HG03280 (cell line): Measurements from ENCODE around the gene ESPN.
"Not testable (repeated sequence)": the region's sequence is repeated elsewhere in the genome, so short reads cannot be mapped to it uniquely, and the experiment has no call there.

Experiments used
- ATAC-seq: cut with Tn5 transposase; IDR thresholded peaks from one replicate; pipeline ENCODE4 v1.9.1; 2021; ENCODE audit warnings: mild to moderate bottlenecking, moderate library complexity; ENCODE audit not compliant: unreplicated experiment

Gene ESPN, protein sequence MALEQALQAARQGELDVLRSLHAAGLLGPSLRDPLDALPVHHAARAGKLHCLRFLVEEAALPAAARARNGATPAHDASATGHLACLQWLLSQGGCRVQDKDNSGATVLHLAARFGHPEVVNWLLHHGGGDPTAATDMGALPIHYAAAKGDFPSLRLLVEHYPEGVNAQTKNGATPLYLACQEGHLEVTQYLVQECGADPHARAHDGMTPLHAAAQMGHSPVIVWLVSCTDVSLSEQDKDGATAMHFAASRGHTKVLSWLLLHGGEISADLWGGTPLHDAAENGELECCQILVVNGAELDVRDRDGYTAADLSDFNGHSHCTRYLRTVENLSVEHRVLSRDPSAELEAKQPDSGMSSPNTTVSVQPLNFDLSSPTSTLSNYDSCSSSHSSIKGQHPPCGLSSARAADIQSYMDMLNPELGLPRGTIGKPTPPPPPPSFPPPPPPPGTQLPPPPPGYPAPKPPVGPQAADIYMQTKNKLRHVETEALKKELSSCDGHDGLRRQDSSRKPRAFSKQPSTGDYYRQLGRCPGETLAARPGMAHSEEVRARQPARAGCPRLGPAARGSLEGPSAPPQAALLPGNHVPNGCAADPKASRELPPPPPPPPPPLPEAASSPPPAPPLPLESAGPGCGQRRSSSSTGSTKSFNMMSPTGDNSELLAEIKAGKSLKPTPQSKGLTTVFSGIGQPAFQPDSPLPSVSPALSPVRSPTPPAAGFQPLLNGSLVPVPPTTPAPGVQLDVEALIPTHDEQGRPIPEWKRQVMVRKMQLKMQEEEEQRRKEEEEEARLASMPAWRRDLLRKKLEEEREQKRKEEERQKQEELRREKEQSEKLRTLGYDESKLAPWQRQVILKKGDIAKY

DNA sequence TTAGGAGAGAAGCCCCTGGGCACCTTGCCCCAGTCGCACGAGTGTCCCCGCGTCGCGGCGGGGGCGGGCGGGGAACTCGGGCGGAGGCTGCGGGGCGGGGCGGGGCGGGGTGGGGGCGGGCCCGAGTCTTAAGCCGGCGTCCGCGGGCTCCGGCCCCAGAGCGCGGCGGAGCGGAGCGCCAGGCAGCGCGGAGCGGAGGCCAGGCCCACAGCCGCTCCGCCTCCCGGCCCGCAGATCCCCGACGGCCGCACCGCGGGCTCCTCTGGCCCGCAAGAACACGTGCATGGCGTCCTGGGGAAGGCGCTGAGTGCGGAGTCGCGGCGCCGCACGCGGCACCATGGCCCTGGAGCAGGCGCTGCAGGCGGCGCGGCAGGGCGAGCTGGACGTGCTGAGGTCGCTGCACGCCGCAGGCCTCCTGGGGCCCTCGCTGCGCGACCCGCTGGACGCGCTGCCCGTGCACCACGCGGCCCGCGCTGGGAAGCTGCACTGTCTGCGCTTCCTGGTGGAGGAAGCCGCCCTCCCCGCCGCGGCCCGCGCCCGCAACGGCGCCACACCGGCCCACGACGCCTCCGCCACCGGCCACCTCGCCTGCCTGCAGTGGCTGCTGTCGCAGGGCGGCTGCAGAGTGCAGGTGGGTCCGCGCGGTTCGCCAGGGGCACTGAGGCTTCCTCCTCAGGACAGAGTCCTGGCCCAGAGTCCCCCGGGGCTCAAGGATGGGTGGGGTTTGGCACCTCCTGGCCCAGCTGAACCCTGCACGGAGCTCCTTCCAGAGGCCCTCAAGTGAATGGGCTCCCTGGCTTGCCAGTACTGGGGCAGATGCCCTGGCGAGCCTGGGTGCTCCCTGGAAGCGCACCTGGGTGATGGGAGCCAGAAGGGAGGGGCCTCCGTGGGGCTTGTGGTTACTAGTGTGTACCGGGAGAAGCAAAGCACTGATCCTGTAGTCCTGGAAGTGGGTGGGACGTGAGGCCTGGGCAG is at the start of gene ESPN:
Gene ESPN (plus strand): TSS at position 158 of the 975 bp plus-strand sequence. CDS start 180 bp downstream, at position 338.
- no peak for ATAC-seq

DNA sequence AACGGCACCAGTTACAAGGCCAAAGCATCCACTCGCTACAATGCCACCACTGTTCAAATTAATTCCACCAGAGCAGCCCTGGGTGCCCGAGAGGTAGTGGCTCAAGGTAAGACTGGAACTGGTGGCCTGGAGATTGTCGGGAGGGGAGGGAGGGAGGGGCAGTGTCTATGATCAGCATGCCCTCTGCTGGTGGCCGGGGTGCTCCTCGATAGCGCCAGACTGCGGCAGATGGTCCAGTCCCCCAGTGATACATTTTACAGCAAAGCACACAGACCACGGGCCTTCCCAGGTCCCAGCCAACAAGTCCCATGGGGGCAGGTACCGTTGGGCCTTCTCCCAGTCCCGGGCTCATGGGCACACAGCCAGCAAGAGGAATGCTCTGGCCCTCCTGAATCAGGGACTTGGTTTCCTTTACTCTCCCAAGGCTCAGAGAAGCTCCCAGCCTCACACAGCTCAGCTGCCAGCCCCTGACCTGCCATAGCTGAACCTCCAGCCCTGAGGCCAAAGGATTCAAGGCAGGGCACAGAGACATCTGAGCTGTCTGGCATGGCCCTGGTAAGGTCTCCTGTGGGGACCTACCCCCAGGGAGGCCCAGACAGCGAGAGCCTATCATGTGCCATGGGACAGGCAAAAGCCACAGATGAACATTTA is 46.4 kb upstream of the ESPN start:
- no peak for ATAC-seq

DNA sequence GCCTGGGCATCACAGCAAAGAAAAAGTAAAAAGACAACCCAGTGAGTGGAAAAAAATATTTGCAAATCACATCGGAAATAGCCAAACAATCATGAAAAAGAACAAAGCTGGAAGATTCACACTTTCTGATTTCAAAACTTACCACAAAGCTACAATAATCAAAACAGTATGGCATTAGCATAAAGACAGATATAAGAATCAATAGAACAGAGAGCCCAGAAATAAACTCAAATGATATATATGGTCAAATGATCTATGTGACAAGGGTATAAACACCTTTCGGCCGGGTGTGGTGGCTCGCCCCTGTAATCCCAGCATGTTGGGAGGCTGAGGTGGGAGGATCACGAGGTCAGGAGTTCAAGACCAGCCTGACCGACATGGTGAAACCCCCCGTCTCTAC is 44.5 kb upstream of the ESPN start:
- ATAC-seq = no peak

DNA sequence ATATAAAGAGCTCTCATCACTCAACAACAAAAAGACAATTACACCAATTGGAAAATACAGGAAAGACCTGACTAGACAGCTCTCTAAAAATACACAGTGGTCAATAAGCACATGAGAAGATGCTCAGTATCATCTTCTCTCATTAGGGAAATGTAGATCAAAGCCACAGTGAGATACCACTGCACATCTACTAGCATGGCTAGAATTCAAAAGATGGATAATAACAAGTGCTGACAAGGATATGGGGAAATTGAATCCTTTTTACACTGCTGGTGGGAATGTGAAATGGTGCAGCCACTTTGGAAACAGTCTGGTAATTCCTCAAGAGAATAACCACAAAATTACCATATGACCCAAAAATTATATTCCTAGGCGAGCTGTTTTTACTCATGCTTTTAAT is 40.4 kb upstream of the ESPN start:
- ATAC-seq = no peak

DNA sequence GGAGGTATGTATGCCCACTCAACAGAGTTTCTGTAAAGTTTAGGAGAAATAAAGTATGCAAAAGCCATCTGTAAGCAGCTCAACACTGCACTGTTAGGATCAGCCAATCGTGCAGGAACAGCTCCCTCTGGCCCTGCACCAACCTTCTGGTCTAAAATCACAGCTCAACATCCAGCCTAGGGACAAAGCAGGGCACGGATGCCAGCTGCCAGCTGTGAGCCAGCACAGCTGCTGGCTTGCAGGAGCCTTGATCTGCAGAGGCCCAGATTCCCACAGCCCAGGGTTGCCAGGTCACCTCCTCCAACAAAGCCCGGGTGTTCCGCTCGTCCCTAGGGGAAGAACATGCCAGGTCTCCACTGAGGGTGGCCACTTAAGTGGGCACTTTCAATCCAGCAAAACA is 39.6 kb upstream of the ESPN start:
- ATAC-seq = no peak

DNA sequence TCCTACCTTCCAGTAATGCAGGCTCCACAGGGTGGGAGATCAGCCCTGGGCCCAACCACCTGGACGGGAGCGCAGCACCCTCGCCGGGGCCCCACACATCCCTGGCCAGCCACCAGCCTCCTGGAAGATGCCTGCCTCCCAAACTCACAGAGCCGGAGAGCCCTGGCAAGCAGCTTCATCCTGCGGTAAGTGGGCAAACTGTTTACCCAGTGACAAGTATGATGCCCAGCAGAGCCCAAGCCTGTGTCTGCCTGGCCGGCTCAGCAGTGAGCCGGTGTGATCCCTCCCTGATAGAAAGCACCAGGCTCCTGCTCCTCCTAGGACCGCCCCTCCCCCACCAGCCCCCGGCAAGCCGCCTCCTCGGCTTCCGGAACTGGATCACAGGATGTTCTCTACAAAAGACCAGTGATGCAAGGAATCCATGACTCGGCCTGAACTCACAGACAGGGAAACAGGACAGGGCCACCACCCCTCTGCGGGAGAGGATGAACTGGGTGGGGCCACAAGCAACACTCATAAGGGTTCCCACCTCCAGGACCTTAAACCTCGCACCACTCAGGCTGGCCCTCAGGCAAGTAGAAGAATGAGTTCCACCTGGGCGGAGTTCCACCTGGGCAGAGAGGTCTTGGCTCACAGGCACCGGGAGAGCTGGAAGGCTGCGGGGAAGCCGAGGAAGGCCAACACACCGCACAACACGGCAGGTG is 38.9 kb upstream of the ESPN start:
- no peak for ATAC-seq

DNA sequence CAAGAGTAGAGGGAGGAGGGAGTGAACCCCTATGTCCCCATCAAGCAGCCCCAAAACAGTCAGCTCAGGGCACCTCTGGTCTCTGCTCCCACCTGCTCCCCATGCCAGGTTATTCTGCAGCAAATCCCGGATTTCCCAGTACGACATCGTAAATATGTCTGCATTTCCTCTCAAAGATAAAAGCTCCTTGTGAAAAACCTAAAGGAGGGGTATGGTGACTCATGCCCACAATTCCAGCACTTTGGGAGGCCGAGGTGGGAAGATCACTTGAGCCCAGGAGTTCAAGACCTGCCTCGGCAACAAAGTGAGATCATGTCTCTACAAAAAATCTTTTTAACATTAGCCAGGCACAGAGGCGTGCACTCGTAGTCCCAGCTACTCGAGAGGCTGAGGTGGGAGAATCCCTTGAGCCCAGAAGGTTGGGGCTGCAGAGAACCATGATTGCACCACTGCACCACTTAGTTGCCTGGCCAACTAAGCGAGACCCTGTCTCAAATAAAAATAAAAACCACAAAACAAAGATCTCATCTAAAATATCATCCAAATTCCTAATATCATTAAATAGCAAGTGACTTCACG is 38.1 kb upstream of the ESPN start:
- ATAC-seq = no peak

DNA sequence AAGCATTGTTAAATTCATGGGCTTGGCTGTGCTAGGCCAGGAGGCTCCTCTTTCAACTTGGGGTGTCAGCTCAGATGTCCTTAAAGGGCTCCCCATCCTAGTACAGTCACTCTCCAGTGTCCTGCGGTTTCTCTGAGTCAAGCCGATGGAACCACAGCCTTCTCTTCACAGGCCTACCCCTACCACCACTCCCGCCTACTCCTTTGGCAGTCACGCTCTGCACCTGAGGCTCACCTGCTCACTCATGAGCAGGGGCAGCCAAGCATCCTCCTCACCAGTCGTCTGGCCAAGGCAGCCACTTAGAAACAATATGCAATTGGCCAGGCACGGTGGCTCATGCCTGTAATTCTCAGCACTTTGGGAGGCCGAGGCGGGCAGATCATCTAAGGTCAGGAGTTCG is 34.6 kb upstream of the ESPN start:
- no peak for ATAC-seq

DNA sequence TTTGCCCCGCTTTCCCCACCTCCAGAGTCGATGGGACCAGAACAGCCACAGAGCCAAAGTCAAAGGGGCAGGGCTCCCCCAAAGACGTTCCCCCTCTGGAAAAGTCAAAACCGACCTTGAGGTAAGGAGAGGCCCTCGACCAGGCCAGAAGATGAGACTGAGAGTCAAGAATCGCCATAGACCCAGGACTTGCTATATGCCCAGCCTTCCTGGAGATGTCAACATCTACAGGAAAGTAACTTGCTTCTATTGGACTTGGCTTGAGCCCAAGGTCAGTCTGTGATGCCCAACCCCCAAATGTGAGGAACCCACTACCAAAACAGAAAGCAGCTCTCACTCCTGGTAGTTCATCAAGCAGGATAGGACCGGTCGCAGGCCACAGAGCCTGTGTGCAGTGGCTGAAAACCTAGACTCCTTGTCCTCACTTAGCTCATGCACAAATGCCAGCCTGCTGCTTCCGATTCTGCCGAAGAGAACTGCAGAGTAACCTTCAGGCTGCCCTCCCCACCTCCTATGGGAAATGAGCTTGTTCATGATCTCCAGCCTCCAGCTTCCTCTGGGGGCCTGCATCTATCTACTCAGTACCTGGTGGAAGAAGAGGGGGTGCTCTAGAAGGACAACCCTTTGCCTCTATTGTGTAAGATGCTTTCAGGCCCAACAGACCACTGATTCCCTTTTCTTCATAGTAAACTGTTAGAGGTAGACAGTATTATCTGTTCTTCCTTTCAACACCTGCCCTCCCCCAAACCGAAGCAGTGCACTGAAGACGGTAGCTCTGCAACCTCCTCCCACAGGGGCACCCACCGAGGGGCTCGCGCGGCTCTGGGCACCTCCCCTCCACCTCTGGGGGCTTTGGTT is 32.4 kb upstream of the ESPN start:
- no peak for ATAC-seq

DNA sequence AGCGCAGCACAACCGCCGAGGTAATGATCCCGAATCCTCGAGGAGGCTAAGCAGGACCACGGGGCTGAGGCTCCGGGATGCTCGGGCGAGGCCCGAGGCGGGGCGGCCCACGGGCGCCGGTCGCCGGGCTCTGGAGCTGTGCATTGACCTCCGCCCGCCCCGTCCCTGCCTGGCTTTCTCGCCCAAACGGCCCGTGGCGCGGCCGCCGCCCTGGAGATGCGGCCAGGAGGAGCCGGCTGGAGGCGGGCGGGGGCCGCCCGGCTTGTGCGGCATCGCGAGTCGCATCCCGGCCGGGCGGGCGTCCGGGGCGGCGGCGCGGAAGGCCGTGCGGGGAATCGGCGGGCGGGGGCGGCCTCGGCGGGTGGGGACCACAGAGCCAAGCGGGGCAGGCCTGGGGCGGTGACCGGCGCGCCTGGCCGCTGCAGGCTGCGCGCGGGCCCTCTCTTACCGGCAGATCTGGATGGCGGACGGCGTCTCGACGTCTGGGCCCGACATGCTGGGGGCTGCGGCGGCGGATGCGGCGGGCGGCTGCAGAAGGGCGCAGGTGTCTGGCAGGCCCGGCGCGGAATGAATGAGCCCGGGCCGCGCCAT is 31.7 kb upstream of the ESPN start:
- peak; percentile 8 for ATAC-seq

DNA sequence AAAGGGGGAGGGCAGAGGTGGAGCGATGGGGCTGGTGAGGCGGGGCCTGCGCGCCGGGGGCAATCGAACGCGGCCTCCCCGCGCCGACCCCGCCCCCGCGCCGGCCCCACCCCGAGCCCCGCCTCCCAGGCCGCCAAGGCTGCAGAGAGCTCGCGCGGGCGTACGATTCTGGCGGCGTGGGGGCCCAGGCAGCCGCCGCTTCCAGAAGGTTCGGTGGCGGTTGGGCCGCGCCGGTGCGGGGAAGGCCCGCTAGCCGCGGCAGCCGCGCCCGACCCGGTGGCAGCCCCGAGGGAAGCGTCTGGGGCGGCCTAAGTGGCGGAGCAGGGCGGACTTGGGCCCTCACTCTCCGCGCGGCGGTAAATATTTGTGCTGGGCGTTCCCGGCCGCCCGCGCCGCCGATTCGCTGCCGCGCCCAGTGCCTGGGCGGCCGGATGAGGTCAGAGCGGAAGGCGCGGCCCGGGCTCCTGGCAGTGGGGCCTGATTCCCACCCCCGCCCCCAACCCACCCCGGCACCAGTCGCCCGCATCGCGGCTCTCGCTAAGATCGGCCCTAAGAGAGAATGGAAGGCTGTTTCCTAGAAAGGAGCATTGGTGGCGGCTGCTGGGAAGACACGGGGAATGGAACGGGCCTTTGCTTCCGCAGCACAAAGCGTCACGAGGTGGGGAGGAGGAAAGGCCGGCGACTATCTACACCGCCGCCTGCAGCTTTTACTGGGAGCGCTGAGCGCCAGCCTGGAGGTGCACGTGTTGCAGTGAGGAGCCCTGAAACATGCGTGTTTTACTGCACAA is 31.0 kb upstream of the ESPN start, which contains the start of gene ACOT7:
Gene ACOT7 (minus strand): TSS at position 368 of the 788 bp plus-strand sequence. CDS start 368 bp downstream, outside the sequence.
- peak; percentile 79 for ATAC-seq

DNA sequence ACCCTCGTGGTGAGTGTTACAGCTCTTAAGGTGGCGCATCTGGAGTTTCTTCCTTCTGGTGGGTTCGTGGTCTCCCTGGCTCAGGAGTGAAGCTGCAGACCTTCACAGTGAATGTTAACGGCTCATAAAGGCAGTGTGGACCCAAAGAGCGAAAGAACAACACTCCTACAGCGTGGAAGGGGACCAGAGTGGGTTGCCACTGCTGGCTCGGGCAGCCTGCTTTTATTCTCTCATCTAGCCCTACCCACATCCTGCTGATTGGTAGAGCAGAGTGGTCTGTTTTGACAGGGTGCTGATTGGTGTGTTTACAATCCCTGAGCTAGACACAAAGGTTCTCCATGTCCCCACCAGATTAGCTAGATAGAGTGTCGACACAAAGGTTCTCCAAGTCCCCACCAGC is 29.4 kb upstream of the ESPN start:
- not testable (repeated sequence) for ATAC-seq

DNA sequence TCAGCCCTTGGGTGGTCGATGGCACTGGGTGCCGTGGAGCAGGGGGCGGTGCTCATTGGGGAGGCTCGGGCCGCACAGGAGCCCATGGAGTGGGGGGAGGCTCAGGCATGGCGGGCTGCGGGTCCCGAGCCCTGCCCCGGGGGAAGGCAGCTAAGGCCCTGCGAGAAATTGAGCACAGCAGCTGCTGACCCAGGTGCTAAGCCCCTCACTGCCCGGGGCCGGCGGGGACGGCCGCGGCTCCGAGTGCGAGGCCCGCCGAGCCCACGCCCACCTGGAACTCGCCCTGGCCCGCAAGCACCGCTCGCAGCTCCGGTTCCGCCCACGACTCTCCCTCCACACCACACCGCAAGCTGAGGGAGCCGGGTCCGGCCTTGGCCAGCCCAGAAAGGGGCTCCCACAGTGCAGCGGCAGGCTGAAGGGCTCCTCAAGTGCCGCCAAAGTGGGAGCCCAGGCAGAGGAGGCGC is 28.8 kb upstream of the ESPN start:
- not testable (repeated sequence) for ATAC-seq

DNA sequence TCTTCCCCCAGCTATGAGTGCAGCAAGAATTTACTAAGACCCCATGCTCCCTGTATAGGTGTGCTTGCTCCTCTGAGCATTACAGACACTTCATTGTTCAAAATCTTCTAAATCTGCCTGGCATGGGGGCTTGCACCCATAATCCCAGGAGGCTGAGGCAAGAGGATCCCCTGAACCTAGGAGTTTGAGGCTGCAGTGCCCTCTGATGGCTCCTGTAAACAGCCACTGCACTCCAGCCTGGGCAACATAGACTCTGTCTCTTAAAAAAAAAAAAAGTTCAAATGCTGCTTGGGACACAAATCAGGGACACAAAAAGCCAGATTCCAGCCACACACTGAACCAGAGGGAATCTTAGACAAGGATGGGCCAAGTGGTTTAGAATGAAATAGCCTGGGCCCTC is 27.6 kb upstream of the ESPN start:
- no peak for ATAC-seq

DNA sequence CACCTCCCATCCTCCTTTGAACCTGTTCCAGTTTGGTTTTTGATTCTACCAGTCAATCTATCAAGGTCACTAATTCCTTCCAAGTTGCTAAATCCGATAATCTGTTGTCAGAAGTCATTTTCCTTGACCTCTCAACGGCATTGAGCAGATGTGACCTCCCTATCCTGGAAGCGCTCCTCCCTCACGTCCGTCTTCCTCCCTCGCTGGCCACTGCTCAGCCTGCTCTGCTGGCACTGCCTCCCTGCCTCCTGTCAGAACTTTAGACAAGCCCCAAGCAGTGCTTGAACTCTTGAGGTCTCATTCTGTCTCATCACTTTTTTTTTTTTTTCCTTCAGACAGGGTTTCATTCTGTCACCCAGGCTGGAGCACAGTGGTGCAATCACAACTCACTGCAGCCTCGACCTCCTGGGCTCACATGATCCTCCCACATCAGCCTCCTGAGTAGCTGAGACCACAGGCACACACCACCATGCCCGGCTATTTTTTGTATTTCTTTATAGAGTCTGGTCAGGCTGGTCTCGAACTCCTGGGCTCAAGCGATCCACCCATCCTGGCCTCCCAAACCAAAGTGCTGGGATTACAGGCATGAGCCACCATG is 26.6 kb upstream of the ESPN start:
- ATAC-seq = no peak

DNA sequence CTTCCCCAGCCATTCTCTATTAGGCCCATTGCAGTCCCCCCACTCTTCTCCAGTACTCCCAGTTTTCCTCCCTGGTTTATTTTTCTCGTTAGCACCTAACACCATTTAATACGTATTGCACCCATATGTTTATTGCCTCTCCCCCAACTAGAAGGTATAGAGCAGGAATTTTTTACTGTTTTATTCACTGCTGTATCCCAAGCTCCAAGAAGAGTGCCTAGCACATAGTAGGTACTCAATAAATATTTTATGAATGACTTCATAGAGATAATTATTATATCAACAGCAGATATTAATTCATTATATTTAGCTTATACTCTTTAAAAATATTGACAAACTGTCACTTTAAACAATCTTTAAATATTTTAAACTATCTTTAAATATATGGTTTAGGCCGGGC is 25.3 kb upstream of the ESPN start:
- no peak for ATAC-seq

DNA sequence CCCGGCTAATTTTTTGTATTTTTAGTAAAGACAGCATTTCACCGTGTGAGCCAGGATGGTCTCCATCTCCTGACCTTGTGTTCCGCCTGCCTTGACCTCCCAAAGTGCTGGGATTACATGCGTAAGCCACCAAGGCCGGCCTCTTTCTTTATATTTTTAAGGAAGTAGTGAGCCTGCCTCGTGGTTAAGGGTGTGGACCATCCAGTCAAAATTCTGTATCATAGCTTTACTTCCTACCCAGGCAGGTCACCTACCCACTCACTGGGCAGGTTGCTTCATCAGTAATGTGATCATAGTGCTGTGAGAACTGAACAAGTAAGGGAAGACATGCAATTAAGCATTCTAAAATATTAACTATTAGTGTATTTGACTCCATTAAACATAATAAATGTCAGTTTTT is 22.9 kb upstream of the ESPN start:
- no peak for ATAC-seq
